ENCODE results near the gene SESN1.

- no peak for TF ChIP-seq EP300 (IDR thresholded peaks at IDR 0.05)
- TF ChIP-seq CTCF (IDR thresholded peaks at IDR 0.05): no peak
- no peak for TF ChIP-seq POLR2A (IDR thresholded peaks at IDR 0.05)
- no peak for TF ChIP-seq POLR2AphosphoS5 (IDR thresholded peaks at IDR 0.05)
Measured at GRCh38 chr6:109052852-109053251, 41.8 kb downstream of the SESN1 start.
